Mucosa of gallbladder (tissue), 1 donor: ENCODE data around the gene SOX12. TPM values are rescaled to one million over a fixed set of nuclear protein-coding genes. Genes with fewer than 3 reads are reported as not detected.

Source experiments
- DNase-seq: peaks from one replicate; pipeline ENCODE4 v3.0.0-alpha.2; 2020; ENCODE audit warnings: low spot score
- total RNA-seq: library from RNA; stranded (reverse); gene quantifications from one replicate; pipeline ENCODE4 v1.2.1, GENCODE V29; 2021
- donor health status: DM: no; HTN: no; CAD: no.

The SOX12 gene
- total RNA-seq, 1 donor from 2014 or later: 17.5 TPM

DNA sequence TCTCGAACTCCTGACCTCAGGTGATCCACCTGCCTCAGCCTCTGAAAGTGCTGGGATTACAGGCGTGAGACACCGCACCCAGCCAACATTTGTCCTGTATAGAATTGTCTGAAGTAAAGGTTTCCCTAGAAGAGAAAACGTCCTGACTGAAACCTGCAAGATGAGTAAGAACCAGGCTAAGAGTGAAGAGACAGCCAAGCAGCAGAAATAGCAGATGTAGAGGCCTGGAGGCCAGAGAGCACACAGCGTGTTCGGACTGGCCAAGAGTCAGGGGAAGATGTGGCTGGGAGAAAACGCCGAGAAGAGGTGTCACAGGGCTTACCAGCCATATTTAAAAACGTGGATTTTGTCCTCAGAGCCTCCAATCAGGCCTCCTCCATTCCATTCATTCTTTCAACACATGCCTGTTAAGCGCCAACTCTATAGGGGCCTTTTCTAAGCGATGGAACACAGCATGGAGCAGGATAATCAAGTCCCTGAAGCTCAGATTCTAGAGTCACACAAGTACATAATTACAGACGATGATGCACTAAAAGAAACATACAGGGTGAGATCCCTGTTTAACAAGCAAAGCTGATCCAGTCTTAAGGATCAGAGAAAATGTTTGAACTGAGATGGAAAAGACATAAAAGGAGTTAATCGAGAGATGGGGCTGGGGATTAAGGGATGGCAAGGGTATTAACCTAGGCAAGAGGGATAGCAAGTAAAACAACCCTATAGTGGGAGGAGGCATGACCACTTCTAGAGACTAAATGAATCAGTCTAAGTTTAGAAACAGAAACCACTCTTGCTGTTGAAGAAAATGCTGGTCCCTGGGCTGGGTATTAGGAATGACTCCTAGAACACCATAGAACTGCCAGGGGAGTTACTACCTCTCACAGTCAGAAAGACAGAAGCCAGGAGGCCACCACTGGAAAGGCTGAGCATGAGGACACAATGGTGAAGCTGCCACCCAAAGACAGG lies 23.2 kb upstream of the SOX12 start:
- DNase-seq: no peak

- no peak for DNase-seq
Observed at GRCh38 chr20:305745-306144, 19.6 kb upstream of the SOX12 start.

DNA sequence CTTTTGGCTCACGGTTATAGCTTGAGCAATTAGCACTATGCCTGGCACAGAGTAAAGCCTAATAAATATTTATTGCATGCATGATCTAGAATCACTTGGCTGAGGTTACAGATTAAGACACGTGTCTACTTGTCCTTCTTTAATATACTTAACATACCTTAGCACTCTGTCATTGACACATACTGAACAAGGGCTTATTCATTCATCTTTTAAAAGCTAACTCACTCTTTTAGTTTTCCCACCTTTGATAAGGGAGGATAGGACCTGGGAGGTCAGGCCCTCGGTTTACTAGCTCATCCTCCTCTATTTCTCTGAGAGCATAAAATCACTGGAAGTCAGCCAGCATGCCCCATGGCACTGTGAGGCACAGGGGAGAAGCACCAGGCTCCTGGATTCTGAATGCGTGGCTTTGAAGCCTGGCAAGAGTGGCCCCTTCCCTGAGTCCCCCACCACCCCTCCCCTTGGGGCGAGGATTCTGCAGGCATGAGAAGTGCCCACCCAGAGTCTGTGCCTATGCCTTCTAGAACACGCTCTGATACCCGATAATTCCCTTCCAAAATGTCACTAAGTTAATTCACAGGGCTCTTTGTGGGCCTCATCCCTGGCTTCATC lies 16.8 kb upstream of the SOX12 start:
- no peak for DNase-seq

- no peak for DNase-seq
Observed at GRCh38 chr20:309306-309840, 16.0 kb upstream of the SOX12 start.

DNA sequence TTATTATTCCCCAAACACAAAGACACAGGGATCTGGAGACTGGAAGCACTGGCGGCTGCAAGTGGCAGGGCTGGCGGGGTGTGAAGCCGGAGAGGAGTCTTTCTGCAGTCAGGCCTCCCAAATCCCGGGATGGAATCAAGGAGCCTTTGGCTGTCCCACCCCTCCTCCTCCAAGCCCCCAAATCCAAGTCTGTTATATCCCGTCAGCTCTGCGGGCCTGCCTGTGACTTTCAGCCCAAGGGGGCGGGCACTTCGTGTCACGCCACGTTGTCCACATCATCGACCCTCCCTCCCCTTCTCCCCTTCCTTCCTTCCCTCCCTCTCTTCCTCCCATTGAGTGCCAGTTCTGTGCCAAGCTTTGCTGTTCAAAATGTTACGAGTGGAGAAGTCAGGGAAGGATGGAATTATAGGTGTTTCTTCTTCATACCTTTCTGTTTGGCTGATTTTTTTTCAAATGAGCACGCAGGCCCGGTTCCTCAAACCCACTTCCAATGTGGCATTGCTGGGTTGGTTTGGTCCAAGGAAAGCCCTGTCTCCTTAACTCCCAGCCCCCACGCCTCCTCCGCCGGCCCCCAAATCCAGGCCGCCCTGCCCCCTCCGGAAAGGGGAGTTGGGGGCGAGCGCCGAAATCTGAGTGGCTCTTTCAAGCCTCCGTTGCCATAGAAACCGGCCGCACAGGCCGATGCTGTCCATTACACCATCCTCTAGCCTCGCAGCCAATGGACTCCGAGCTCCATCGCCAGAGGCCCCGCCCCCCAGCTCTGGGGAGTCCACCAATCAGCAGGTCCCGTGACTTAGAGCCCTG lies 15.3 kb upstream of the SOX12 start:
- peak; percentile 98 for DNase-seq

DNA sequence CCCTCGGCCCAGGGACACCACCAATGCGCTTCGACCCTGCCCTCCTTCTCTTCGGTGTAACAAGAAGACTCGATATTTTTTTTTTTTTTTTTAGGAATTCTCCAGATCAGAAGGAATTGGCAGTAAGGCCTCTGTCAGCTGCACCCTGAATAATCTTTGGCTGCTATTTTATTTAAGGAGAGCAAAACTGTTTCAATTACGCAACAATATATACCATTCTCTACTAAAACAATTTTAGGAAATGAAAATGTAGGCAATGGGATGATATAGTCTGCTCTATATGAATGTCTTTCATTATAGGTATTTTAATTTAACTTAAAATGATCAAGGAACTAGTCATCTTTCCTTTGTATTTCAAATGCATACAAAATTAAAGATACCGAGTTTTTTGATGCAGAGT lies 14.7 kb upstream of the SOX12 start:
- DNase-seq: no peak

- DNase-seq: no peak
Observed at GRCh38 chr20:311609-312008, 13.7 kb upstream of the SOX12 start.

DNA sequence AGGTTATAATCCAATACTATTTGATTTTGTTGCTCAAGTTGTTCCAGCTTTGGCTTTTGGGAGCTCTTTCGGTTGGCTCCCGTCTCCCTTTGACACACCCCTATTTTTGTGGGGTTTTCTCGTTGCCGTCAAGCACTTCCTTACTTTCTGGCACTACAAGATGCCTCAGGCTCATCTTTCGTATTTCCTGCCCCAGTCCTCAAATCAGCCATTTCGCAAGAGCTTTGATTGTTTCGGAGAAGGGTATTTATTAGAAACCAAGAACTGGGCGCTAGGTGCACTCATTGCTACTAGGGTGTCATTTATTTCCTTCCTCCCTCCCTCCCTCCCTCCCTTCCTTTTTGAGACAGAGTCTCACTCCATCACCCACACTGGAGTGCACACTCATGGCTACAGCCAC lies 13.3 kb upstream of the SOX12 start:
- DNase-seq: no peak

DNA sequence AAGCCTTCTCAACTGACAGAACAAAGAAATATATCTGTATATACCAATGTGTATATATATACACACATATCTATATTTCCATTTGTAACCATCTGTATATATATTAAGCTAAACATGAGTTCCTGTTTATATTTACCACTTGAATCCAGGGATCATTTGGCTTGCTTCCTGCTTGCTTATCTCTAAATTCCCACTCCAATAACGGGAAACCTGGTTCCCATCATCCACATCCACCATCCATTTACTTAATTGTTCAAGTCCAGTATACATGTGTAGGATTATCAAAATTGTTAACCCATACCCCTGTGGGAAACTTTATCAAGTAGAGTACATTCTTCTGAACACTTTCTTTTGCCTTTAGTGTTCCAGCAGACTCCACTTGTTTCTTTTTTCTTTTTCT lies 12.5 kb upstream of the SOX12 start:
- no peak for DNase-seq

GRCh38 chr20:313402-313801 lies 11.9 kb upstream of the SOX12 start:
- no peak for DNase-seq

- no peak for DNase-seq
Observed at GRCh38 chr20:313948-314347, 11.4 kb upstream of the SOX12 start.

DNA sequence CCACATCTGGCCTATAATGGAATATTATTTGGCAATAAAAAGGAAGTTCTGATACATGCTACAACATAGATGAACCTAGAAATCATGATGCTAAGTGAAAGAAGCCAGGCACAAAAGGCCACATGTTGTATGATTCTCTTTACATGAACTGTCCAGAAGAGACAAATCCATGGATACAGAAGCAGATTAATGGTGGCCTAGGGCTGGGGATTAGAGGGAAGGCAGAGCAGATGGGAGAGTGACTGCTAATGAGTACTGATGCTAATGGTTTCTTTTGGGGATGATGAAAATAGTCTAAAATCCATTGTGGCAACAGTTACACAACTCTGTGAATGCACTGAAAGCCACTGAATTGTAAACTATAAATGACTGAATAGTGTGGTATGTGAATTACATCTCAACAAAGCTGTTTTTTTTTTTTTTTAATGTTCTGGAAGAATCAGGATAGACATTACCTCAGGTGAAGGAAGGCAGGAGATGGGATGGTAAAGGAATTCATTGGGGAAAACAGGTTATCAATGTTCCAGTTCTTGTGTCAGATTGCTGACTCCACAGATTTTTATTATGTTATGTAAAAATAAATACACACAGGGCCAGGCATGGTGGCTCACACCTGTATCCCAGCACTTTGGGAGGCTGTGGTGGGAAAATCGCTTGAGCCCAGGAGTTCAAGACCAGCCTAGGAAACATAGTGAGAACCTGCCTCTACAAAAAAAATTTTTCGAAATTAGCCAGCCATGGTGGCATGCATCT lies 8.9 kb upstream of the SOX12 start:
- DNase-seq: no peak

- DNase-seq: peak; percentile 89
Observed at GRCh38 chr20:324177-325044, 941 bp upstream of the SOX12 start.

DNA sequence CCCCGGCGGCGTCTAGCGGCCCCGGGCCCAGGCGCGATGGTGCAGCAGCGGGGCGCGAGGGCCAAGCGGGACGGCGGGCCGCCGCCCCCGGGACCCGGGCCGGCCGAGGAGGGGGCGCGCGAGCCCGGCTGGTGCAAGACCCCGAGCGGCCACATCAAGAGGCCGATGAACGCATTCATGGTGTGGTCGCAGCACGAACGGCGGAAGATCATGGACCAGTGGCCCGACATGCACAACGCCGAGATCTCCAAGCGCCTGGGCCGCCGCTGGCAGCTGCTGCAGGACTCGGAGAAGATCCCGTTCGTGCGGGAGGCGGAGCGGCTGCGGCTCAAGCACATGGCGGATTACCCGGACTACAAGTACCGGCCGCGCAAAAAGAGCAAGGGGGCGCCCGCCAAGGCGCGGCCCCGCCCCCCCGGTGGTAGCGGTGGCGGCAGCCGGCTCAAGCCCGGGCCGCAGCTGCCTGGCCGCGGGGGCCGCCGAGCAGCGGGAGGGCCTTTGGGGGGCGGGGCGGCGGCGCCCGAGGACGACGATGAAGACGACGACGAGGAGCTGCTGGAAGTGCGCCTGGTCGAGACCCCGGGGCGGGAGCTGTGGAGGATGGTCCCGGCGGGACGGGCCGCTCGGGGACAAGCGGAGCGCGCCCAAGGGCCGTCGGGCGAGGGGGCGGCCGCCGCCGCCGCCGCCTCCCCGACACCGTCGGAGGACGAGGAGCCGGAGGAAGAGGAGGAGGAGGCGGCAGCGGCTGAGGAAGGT lies 715 bp downstream of the SOX12 start:
- DNase-seq: peak; percentile 50

- DNase-seq: peak; percentile 30
Observed at GRCh38 chr20:326645-327185, 1.4 kb downstream of the SOX12 start.

DNA sequence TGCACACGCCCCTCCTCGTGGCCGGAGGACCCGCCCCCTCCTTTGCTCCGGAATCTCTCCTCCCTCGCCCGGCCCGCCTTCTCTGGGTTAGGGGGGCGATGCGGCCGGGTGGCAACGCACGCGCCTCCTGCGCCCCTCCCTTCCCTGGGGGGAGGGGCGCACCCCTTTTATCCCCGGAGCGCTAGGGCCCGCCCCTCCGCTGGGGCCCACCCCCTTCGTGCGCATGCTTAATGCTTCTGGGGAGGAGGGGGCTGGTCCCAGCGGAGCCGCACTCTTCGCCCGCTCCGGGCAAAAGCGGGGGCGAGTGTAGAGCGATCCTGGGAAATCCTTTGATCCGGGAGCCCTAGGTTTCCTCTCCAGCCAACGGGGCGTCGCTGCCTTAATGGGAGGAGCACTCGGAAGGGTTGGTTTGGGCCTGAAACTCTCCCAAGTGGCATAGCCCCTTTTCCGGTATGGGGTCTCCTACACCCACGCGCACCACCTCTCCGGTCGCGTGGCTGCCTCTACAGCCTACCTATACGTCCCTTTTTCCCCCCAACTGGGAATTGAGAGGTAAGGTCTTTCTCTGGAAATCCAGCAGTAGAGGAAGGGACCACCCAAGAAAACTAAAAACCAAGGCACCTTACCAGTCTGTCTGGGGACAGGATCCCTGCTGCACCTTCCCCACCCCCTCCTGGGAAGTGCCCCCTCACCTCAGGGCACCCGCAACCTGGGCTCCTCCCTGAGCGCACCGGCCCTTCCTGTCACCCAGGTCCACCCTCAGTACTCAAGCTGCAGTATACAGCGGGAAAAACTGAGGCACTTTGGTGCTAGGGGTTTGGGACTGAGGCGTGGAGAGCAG lies 2.1 kb downstream of the SOX12 start:
- DNase-seq: peak; percentile 83

DNA sequence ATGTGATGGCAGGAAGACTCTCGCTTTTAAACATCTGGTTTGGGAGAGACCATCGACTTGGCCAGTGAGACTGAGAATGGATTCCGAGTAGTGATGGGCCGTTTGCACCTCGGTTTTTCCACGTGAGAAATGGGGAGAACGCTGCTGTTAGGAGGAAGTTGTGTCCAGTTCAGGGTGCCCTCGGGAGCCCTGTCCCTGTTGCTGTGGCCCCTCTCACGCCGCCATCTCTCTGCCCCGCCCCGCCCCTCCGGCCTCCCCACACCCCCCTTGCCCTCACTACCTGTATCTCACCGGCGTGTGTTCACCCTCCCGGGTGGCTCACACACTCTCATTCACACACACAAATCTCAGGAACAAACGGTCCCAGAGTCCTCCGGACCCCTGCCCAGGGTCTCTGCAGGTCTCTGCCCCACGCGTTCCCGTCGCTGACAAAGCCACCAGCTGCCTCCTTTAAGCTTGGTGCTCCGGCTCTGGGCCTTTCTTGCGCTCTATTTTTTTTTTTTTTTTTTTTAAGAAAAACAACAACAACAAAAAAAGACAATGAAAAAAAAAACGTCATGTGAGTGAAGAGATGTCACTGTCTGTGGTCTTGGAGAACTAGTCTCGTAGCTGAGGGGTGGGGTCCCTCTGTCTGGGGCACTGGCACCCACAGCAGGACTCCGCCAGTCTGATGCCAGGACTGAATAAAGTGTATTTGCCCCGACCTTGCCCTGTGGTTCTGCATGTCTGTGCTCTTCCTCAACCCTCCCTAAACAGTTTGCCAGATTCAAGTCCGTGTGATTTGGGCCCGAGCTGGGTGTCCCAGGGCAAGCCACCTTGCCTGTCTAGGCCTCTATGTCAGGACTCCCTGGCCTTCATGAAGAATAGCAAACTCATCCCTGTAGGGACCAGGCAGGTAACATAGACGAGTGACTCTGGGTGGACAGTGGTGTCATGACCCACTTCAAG lies 2.9 kb downstream of the SOX12 start:
- no peak for DNase-seq
